Measurements from ENCODE around the gene PHYHD1. TPM values are rescaled to one million over a fixed set of nuclear protein-coding genes. Genes with fewer than 3 reads are reported as not detected.

PHYHD1 gene
- total RNA-seq, 1 donor from 2014 or later = 3.4 TPM

DNA sequence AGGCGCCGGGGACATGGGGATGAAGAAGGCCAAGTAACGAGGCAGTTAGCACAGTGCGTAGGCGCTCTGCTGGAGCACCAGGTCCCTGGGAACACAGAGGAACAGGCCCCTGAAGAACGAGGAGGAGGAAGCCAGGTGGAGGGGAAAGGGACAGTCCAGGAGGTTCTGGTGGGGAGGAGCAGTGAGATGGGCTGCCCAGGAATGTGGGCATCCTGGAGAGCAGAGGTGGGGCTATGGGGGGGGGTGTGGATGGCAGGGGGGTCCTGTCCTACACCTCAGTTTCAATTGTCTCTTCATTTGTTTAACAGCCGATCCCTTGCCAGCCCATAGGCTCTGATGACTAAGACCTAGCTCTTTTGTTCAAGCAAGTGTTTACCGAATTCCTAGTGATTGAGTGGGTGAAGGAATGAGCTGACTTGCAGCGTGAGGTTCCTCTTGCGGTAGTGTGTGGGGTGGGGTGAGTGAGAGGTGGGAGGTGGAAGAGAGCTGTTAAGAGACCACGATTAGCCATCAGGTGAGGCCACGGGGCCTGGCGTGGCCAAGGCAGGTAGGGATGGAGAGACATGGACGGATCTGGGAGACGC is 8.4 kb upstream of the PHYHD1 start:
- peaks cover 46% of the 10 kb centered on the region for H3K4me1 Mint-ChIP-seq (ENCODE audit: low read depth)
- no peaks in the 10 kb centered on the region for H3K9me3 Mint-ChIP-seq (ENCODE audit: low read depth)
- TF ChIP-seq, protein P1, sequence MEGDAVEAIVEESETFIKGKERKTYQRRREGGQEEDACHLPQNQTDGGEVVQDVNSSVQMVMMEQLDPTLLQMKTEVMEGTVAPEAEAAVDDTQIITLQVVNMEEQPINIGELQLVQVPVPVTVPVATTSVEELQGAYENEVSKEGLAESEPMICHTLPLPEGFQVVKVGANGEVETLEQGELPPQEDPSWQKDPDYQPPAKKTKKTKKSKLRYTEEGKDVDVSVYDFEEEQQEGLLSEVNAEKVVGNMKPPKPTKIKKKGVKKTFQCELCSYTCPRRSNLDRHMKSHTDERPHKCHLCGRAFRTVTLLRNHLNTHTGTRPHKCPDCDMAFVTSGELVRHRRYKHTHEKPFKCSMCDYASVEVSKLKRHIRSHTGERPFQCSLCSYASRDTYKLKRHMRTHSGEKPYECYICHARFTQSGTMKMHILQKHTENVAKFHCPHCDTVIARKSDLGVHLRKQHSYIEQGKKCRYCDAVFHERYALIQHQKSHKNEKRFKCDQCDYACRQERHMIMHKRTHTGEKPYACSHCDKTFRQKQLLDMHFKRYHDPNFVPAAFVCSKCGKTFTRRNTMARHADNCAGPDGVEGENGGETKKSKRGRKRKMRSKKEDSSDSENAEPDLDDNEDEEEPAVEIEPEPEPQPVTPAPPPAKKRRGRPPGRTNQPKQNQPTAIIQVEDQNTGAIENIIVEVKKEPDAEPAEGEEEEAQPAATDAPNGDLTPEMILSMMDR (IDR thresholded peaks at IDR 0.05) = no peak
- H3K4me3 Mint-ChIP-seq (ENCODE audit: unreplicated experiment) = peak overlapping the region; percentile 10
- no peak for DNase-seq (ENCODE audit: low spot score)
- H3K36me3 Mint-ChIP-seq (ENCODE audit: low read depth) = peaks cover 39% of the 10 kb centered on the region
- no peaks in the 10 kb centered on the region for H3K27me3 Mint-ChIP-seq (ENCODE audit: low read depth)
- peak overlapping the region; percentile 83 for H3K27ac Mint-ChIP-seq (ENCODE audit: unreplicated experiment)

DNA sequence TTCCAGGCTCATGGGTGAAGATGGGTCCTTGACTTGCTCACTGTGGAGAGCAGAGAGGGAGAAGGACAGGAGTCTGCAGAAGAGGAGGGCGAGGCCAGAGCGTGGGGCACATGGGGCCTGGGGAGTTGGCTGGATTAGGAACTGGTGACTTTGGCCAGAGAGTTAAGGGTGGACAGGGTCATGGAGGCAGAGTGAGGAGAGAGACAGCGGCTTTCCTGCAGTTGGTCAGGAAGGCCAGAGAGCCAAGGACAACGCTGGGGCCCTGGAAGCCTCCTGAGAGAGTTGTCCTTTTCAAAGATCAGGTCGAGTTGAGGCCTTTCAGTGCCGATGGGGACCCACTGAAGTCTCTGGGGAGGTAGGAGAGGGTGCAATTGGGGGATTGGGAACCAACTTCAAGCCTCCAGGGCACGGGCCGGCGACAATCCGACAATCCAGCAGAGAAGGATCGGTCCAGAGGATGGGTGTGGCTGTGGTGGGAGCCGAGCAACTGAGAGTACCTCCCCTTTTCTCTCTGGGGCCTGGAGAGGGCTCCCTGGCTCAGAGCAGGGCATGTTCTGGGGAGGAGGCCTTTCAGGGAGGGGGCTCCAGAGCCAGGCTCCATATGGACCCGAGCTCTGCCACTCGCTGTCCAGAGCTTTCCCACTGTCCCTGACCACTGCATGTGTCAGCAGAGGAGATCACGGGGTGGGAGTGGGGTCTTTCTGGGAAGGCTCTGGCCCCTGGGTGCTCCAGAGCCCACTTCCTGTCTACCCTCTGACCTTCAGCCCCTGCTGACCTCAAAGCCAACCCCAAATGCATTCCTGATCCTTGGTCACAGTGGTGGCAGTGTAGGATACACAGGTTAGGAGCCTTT is 7.5 kb upstream of the PHYHD1 start:
- Mint-ChIP-seq H3K9me3 (ENCODE audit: low read depth) (no peaks in the 10 kb centered on the region), H3K36me3 (ENCODE audit: low read depth) (peaks cover 36% of the 10 kb centered on the region), H3K4me3 (ENCODE audit: unreplicated experiment) (peak overlapping the region; percentile 10), H3K27me3 (ENCODE audit: low read depth) (no peaks in the 10 kb centered on the region), H3K27ac (ENCODE audit: unreplicated experiment) (peak overlapping the region; percentile 83), H3K4me1 (ENCODE audit: low read depth) (peaks cover 47% of the 10 kb centered on the region)
- TF ChIP-seq, protein P1 (IDR thresholded peaks at IDR 0.05) = no peak
- no peak for DNase-seq (ENCODE audit: low spot score)

DNA sequence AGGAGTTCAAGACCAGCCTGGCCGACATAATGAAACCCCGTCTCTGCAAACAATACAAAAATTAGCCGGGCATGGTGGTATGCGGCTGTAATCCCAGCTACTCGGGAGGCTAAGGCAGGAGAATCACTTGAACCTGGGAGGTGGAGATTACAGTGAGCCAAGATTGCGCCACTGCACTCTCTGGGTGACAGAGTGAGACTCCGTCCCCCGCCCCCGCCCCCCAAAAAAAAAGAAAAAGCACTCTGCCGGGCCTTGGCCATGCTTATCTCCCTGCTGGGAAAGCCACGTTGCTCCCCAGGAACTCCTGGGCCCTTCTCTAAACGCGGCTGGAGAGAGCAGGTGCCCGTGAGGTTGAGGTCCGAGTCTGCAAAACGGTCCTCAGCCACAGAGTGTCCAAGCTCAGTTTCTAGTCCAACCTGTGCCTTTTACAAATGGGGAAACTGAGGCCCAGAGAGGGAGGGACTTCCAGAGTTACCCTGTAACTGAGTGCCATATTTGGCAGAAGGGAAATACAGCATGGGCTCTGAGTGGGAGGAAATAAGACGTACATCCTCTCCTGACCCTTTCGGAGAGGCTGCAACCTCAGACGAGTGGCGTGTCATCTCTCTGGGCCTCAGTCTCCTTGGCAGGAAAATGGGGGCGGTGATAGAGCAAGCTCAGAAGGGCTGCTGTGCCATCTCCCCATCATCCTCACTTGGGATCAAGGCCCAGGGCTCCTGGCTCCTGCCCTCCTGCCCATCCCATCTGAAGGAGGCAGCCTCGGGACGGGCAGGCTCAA is 6.6 kb upstream of the PHYHD1 start:
- TF ChIP-seq, protein P1 (IDR thresholded peaks at IDR 0.05) = no peak
- no peak overlapping the region for H3K27ac Mint-ChIP-seq (ENCODE audit: unreplicated experiment)
- no peaks in the 10 kb centered on the region for H3K27me3 Mint-ChIP-seq (ENCODE audit: low read depth)
- H3K36me3 Mint-ChIP-seq (ENCODE audit: low read depth) = peaks cover 29% of the 10 kb centered on the region
- no peaks in the 10 kb centered on the region for H3K9me3 Mint-ChIP-seq (ENCODE audit: low read depth)
- H3K4me1 Mint-ChIP-seq (ENCODE audit: low read depth) = peaks cover 50% of the 10 kb centered on the region
- DNase-seq (ENCODE audit: low spot score) = no peak
- H3K4me3 Mint-ChIP-seq (ENCODE audit: unreplicated experiment) = no peak overlapping the region

DNA sequence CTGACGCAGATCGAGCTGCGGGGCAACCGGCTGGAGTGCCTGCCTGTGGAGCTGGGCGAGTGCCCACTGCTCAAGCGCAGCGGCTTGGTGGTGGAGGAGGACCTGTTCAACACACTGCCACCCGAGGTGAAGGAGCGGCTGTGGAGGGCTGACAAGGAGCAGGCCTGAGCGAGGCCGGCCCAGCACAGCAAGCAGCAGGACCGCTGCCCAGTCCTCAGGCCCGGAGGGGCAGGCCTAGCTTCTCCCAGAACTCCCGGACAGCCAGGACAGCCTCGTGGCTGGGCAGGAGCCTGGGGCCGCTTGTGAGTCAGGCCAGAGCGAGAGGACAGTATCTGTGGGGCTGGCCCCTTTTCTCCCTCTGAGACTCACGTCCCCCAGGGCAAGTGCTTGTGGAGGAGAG is 4.6 kb upstream of the PHYHD1 start:
- Mint-ChIP-seq H3K9me3 (ENCODE audit: low read depth) (no peaks in the 10 kb centered on the region), H3K27me3 (ENCODE audit: low read depth) (no peaks in the 10 kb centered on the region), H3K36me3 (ENCODE audit: low read depth) (peaks cover 23% of the 10 kb centered on the region), H3K27ac (ENCODE audit: unreplicated experiment) (peak overlapping the region; percentile 63), H3K4me3 (ENCODE audit: unreplicated experiment) (no peak overlapping the region), H3K4me1 (ENCODE audit: low read depth) (peaks cover 56% of the 10 kb centered on the region)
- DNase-seq (ENCODE audit: low spot score) = no peak
- TF ChIP-seq, protein P1 (IDR thresholded peaks at IDR 0.05) = no peak

DNA sequence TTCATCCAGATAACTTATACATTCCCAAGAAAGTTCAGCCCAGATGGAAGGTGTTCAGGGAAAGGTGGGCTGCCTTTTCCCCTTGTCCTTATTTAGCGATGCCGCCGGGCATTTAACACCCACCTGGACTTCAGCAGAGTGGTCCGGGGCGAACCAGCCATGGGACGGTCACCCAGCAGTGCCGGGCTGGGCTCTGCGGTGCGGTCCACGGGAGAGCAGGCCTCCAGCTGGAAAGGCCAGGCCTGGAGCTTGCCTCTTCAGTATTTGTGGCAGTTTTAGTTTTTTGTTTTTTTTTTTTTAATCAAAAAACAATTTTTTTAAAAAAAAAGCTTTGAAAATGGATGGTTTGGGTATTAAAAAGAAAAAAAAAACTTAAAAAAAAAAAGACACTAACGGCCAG is 4.0 kb upstream of the PHYHD1 start:
- peaks cover 23% of the 10 kb centered on the region for H3K36me3 Mint-ChIP-seq (ENCODE audit: low read depth)

More for the DNA sequence above, 4.0 kb upstream of the PHYHD1 start:
- Mint-ChIP-seq H3K4me3 (ENCODE audit: unreplicated experiment) (no peak overlapping the region), H3K27me3 (ENCODE audit: low read depth) (no peaks in the 10 kb centered on the region), H3K4me1 (ENCODE audit: low read depth) (peaks cover 55% of the 10 kb centered on the region), H3K9me3 (ENCODE audit: low read depth) (no peaks in the 10 kb centered on the region), H3K27ac (ENCODE audit: unreplicated experiment) (peak overlapping the region; percentile 63)
- TF ChIP-seq, protein P1 (IDR thresholded peaks at IDR 0.05) = no peak
- no peak for DNase-seq (ENCODE audit: low spot score)
